ENCODE results near the gene MDGA2. TPM values are rescaled to one million over a fixed set of nuclear protein-coding genes. Genes with fewer than 3 reads are reported as not detected.

MDGA2 gene
- total and polyA plus RNA-seq, 2 of the 8 experiments (the other 6 are each of a cell fraction or from before 2014, with no cell fraction given), result 0.11 to 0.69 TPM

GRCh38 chr14:47167402-47167801 is 508.0 kb downstream of the MDGA2 start (continued):
- no peak for TF ChIP-seq TAF1 (IDR thresholded peaks at IDR 0.05; ENCODE audit: low read depth, low read length)
- TF ChIP-seq TAF7 (optimal IDR thresholded peaks at IDR 0.05; ENCODE audit: borderline replicate concordance, low read depth, low read length), result no peak

All from H1 (cell line).